GM23338 (cell line): ENCODE data around the gene TRIB2. TPM values are rescaled to one million over a fixed set of nuclear protein-coding genes. Genes with fewer than 3 reads are reported as not detected.

ENCODE experiments used
- ATAC-seq: fragments of 200-7000 bp; cut with Tn5 transposase; 3 replicates; pipeline ENCODE4 v1.9.1; 2020
- DNase-seq: peaks from one replicate; pipeline ENCODE4 v3.0.0-alpha.2; 2015; ENCODE audit warnings: low spot score
- H2AFZ ChIP-seq: fragments of 200-600 bp; sonication (generic); 2 replicates; pipeline ENCODE4 v1.8.0; 2016; ENCODE audit warnings: antibody characterized with exemption, mild to moderate bottlenecking, moderate library complexity
- H3F3A ChIP-seq: fragments of 200-600 bp; sonication (generic); replicated peaks from 2 replicates; pipeline ENCODE4 v1.8.0; 2017; ENCODE audit warnings: antibody characterized with exemption, mixed run types, low read depth
- H3K27ac ChIP-seq: fragments of 200-600 bp; sonication (generic); 2 replicates; pipeline ENCODE4 v1.6.1; 2016; ENCODE audit warnings: low read depth
- H3K27me3 ChIP-seq: fragments of 200-600 bp; sonication (generic); 2 replicates; pipeline ENCODE4 v1.8.0; 2016; ENCODE audit warnings: mild to moderate bottlenecking, mixed run types, moderate library complexity; ENCODE audit not compliant: insufficient read depth
- H3K36me3 ChIP-seq: fragments of 200-600 bp; sonication (generic); 2 replicates; pipeline ENCODE4 v1.8.0; 2016; ENCODE audit warnings: mild to moderate bottlenecking; ENCODE audit not compliant: insufficient read depth
- H3K4me1 ChIP-seq: fragments of 200-600 bp; sonication (generic); 2 replicates; pipeline ENCODE4 v1.8.0; 2016; ENCODE audit warnings: mild to moderate bottlenecking, moderate library complexity; ENCODE audit not compliant: insufficient read depth
- H3K4me2 ChIP-seq: fragments of 200-600 bp; sonication (generic); 2 replicates; pipeline ENCODE4 v1.7.1; 2017; ENCODE audit warnings: mixed run types
- H3K4me3 ChIP-seq: fragments of 200-600 bp; sonication (generic); 2 replicates; pipeline ENCODE4 v1.6.1; 2016; ENCODE audit warnings: mixed run types
- H3K79me2 ChIP-seq: fragments of 200-600 bp; sonication (generic); replicated peaks from 2 replicates; pipeline ENCODE4 v1.8.0; 2017; ENCODE audit warnings: mild to moderate bottlenecking; ENCODE audit not compliant: insufficient read depth
- H3K9me2 ChIP-seq: fragments of 200-600 bp; sonication (generic); 2 replicates; pipeline ENCODE4 v1.8.0; 2017; ENCODE audit not compliant: insufficient read depth
- H4K20me1 ChIP-seq: fragments of 200-600 bp; sonication (generic); replicated peaks from 2 replicates; pipeline ENCODE4 v1.8.0; 2017; ENCODE audit warnings: mild to moderate bottlenecking; ENCODE audit not compliant: insufficient read depth
- H3K27ac Mint-ChIP-seq: 2 replicates; pipeline ENCODE4 v1.8.0; 2020; ENCODE audit warnings: inconsistent platforms, mild to moderate bottlenecking, moderate library complexity, mixed read lengths
- H3K27me3 Mint-ChIP-seq: 3 replicates; pipeline ENCODE4 v1.8.0; 2022; ENCODE audit warnings: low read depth, mild to moderate bottlenecking, moderate library complexity, mixed read lengths, inconsistent platforms; ENCODE audit not compliant: insufficient read depth, poor library complexity
- H3K36me3 Mint-ChIP-seq: 3 replicates; pipeline ENCODE4 v1.8.0; 2021; ENCODE audit warnings: low read depth, mild to moderate bottlenecking, inconsistent platforms, moderate library complexity, mixed read lengths
- H3K4me1 Mint-ChIP-seq: 3 replicates; pipeline ENCODE4 v1.8.0; 2020; ENCODE audit warnings: mild to moderate bottlenecking, inconsistent platforms, mixed read lengths
- H3K4me3 Mint-ChIP-seq: 3 replicates; pipeline ENCODE4 v1.8.0; 2021; ENCODE audit warnings: moderate library complexity, mild to moderate bottlenecking, inconsistent platforms, mixed read lengths
- H3K9me3 Mint-ChIP-seq: 3 replicates; pipeline ENCODE4 v1.8.0; 2020; ENCODE audit warnings: moderate library complexity, mild to moderate bottlenecking, inconsistent platforms, mixed read lengths
- CREB1 ChIP-seq: fragments of 250-450 bp; sonication (Bioruptor Pico); IDR thresholded peaks from 2 replicates; pipeline ENCODE4 v1.5.0; 2020; ENCODE audit warnings: low read depth, mild to moderate bottlenecking, moderate library complexity
- CTCF ChIP-seq, 2 experiments: fragments of 200-600 bp in 1 of 2; sonication (generic) in 1 of 2; conservative IDR thresholded peaks; 2 replicates each; pipeline versions ENCODE4 v1.5.1 to v1.6.1; 2016 to 2017; ENCODE audit warnings: antibody characterized with exemption in 2 of 2, low read depth in 2 of 2, mild to moderate bottlenecking in 2 of 2, moderate library complexity in 1 of 2
- ETS1 ChIP-seq: IDR thresholded peaks from 2 replicates; pipeline ENCODE4 v1.6.1; 2016; ENCODE audit warnings: antibody characterized with exemption
- EZH2 ChIP-seq: fragments of 200-600 bp; sonication (generic); IDR thresholded peaks from one replicate; pipeline ENCODE4 v1.8.0; 2017; ENCODE audit warnings: antibody characterized with exemption, mild to moderate bottlenecking, low read depth; ENCODE audit not compliant: unreplicated experiment
- EZH2phosphoT487 ChIP-seq: fragments of 200-600 bp; sonication (generic); IDR thresholded peaks from one replicate; pipeline ENCODE4 v1.8.1; 2018; ENCODE audit warnings: antibody characterized with exemption; ENCODE audit not compliant: unreplicated experiment
- JUNB ChIP-seq: IDR thresholded peaks from one replicate; pipeline ENCODE4 v1.6.1; 2016; ENCODE audit warnings: antibody characterized with exemption; ENCODE audit not compliant: unreplicated experiment
- NANOG ChIP-seq: IDR thresholded peaks from 2 replicates; pipeline ENCODE4 v1.6.1; 2016; ENCODE audit warnings: antibody characterized with exemption, borderline replicate concordance
- REST ChIP-seq: IDR thresholded peaks from one replicate; pipeline ENCODE4 v1.6.1; 2018; ENCODE audit warnings: antibody characterized with exemption; ENCODE audit not compliant: unreplicated experiment
- STAT1 ChIP-seq: IDR thresholded peaks from one replicate; pipeline ENCODE4 v1.6.1; 2016; ENCODE audit warnings: antibody characterized with exemption; ENCODE audit not compliant: unreplicated experiment
- ZNF114 ChIP-seq: fragments of 250-450 bp; sonication (Bioruptor Pico); IDR thresholded peaks from 2 replicates; pipeline ENCODE4 v1.5.0; 2020; ENCODE audit warnings: mild to moderate bottlenecking, moderate library complexity
- ZNF331 ChIP-seq: fragments of 250-450 bp; sonication (Bioruptor Pico); IDR thresholded peaks from 2 replicates; pipeline ENCODE4 v1.5.0; 2020; ENCODE audit warnings: low read depth, mild to moderate bottlenecking, moderate library complexity
- ZNF462 ChIP-seq: fragments of 250-450 bp; sonication (Bioruptor Pico); IDR thresholded peaks from 2 replicates; pipeline ENCODE4 v1.5.0; 2020; ENCODE audit warnings: mild to moderate bottlenecking, moderate library complexity
- polyA plus RNA-seq: library from polyadenylated mRNA; unstranded; fragments of >200 nt; fragmentation: Nextera tagmentation; extraction: Ambion mirVana; gene quantifications from 2 replicates; pipeline ENCODE4 v1.2.1, GENCODE V29; 2016
- total RNA-seq: library from RNA; depleted of rRNA; stranded (reverse); fragments of >200 nt; shearing (Covaris generic); gene quantifications from 2 replicates; pipeline ENCODE4 v1.2.3, GENCODE V29; 2014

The TRIB2 gene
- total and polyA plus RNA-seq, 2 experiments from 2014 or later, result 40.3 to 109 TPM

- no peak for DNase-seq
Observed at GRCh38 chr2:12755384-12755783, 38.6 kb downstream of the TRIB2 start.

More at GRCh38 chr2:12755384-12755783, 38.6 kb downstream of the TRIB2 start:
- Histone ChIP-seq H3K4me3 (no peak overlapping the region), H3F3A (no peaks in the 10 kb centered on the region), H3K27me3 (no peaks in the 10 kb centered on the region), H3K36me3 (no peaks in the 10 kb centered on the region), H3K9me2 (0 out of 2 replicates have a peak, but pooled peaks cover 12% of the 10 kb centered on the region), H3K79me2 (no peaks in the 10 kb centered on the region), H3K4me1 (peaks cover 14% of the 10 kb centered on the region), H4K20me1 (no peaks in the 10 kb centered on the region), H3K27ac (no peak overlapping the region), H3K4me2 (no peak overlapping the region), H2AFZ (no peak overlapping the region)
- Mint-ChIP-seq H3K27me3 (peaks cover 3% of the 10 kb centered on the region), H3K27ac (no peak overlapping the region), H3K36me3 (no peaks in the 10 kb centered on the region), H3K4me1 (peaks cover 26% of the 10 kb centered on the region; the same call in 2 of the 3 replicates), H3K9me3 (no peaks in the 10 kb centered on the region), H3K4me3 (no peak overlapping the region)
- ATAC-seq, result no peak
- no peak for TF ChIP-seq NANOG
- no peak for TF ChIP-seq CTCF (conservative IDR thresholded peaks at IDR 0.05; ENCODE audit: low read depth in 2 of 2)
- TF ChIP-seq ZNF462 (CRISPR knock-in tag), result no peak
- TF ChIP-seq EZH2, result no peak
- TF ChIP-seq ZNF331 (CRISPR knock-in tag), result no peak
- no peak for TF ChIP-seq JUNB
- no peak for TF ChIP-seq ZNF114 (CRISPR knock-in tag)
- no peak for TF ChIP-seq EZH2phosphoT487
- TF ChIP-seq REST, result no peak
- TF ChIP-seq STAT1, result no peak
- TF ChIP-seq ETS1, result no peak
- no peak for TF ChIP-seq CREB1 (CRISPR knock-in tag)
